HTERT RPE-1 (cell line): ENCODE results near the gene CLSTN2.

ENCODE experiments used
- in situ Hi-C: fragments of 300-500 bp; cut with MboI; formaldehyde crosslinking; loops from 4 replicates; pipeline ENCODE4 v1.14.3; 2020; ENCODE audit warnings: low sequenced_read_pairs

Gene CLSTN2

GRCh38 chr3:139940622-139941021 lies 5.6 kb downstream of the CLSTN2 start:
- in situ Hi-C loops = no loop called here

DNA sequence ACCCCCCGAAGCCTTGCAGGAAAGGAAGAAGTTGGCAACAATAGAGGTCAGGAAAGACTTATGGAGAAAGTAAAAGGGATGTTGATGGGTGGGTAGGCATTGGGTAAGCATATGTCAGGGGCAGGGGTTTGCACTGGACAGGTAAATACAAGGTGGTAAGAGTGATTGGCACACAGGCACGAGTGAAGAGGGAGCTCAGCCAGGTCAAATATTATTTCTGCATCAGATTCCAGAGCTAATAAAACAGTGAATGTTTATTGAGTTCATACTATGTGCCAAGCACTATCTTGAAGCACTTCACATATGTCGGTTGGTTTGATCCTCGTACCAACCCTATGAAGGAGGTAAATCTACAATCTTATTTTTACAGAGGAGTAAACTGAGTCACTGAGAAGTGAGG lies 6.6 kb downstream of the CLSTN2 start:
- in situ Hi-C loops = no loop called here

GRCh38 chr3:139944256-139944910 lies 9.4 kb downstream of the CLSTN2 start:
- in situ Hi-C loops = no loop called here

DNA sequence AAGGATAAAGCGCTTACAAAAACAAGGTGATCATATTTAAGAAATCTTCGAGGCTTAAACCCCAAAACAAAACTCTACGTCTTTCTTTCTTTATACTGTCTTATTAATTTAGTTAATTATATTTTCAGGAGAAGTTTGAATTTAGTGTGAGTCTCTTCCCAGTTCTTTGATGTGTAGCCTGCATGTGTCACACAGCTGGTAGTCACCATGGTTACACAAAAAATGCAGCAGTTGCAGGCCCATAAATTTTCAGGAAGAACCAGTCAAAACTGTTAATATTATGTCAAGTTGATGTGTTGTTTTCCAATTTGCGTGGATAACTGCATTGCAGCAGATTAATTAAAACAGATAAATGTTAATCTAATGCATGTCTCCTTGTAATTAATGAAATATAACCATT lies 10.4 kb downstream of the CLSTN2 start:
- in situ Hi-C loops = no loop called here

- in situ Hi-C loops = no loop called here
Observed at GRCh38 chr3:139945942-139946341, 11.0 kb downstream of the CLSTN2 start.

DNA sequence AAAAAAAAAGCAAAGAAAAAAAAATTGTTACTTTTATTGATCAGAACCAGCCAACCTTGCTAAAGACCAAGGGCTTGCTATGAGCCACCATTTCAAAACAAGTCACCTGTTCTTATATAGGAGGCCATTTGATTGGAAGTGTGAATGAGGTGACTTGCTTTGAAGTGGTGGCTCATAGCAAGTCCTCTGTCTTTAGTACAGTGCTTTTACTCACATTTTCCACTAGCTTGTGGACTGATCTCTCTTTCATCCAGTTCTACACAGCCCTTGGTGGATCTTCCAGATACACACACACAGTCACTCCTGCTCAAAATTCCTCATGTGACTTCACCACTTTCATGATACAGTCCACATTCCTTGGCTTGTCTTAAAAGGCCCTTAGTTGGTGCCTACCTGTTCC lies 13.5 kb downstream of the CLSTN2 start:
- in situ Hi-C loops = no loop called here

GRCh38 chr3:139948898-139949297 lies 13.9 kb downstream of the CLSTN2 start:
- in situ Hi-C loops = no loop called here

GRCh38 chr3:139953131-139953910 lies 18.3 kb downstream of the CLSTN2 start:
- in situ Hi-C loops = no loop called here

- in situ Hi-C loops = no loop called here
Observed at GRCh38 chr3:139954146-139954860, 19.3 kb downstream of the CLSTN2 start.

DNA sequence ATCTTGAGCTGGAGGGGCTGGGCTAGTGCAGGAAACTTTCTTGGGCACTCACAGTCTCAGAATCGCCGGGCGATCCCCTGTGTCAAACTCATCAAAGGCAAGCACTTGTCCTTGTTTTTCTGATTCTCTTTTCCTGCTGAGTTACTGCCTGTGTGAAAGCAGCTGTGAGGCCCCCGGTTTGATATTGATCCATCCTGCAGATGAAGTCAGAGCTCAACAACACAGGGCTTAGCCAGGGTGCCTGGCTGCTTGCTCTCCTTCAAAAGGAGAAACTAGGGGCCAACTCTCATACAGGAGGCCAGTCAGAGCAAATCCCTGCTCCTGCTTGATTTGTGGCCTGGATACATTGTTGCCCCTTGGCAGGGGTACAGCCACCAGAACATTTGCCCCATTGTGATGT lies 22.9 kb downstream of the CLSTN2 start:
- in situ Hi-C loops = no loop called here

DNA sequence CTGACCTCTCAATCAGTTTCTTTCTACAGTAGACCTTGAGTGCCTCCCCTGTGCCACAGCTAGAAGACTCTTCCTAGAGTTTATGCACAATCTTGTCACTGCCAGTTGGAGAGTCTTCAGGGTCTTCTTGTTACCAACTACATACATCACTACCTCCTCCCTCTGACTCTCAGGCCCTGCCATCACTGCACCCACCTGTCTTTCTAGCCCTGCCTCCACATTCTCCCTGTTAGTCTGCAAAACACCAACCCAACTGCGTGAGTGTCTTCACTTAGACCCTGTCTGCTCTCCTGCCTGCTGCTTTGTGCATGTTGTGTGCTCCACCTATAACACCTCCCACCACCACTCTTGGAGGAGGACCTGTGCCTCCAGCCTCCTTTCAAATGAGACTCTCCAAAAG lies 34.4 kb downstream of the CLSTN2 start:
- in situ Hi-C loops = no loop called here

DNA sequence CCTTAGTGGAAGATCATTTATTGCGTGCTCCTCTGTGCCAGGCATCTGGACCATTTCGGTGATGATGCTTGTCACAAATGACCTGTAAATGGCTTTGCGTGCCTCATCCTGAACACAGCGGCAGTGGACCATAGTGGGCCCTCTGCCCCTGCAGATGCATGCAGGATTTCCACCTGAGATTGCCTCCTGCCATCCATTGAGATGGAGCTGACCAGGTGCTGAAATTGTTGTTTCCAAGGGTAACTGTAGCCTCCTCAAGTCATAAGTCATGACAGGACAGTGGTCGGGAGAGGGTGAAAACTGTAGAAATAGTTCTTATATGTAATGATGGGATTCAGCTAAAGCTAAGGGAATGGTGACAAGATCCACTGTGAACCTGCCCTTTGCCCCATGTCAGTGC lies 35.5 kb downstream of the CLSTN2 start:
- in situ Hi-C loops = no loop called here

GRCh38 chr3:139974809-139975425 lies 39.9 kb downstream of the CLSTN2 start:
- in situ Hi-C loops = no loop called here

- in situ Hi-C loops = no loop called here
Observed at GRCh38 chr3:139975594-139976365, 40.8 kb downstream of the CLSTN2 start.

DNA sequence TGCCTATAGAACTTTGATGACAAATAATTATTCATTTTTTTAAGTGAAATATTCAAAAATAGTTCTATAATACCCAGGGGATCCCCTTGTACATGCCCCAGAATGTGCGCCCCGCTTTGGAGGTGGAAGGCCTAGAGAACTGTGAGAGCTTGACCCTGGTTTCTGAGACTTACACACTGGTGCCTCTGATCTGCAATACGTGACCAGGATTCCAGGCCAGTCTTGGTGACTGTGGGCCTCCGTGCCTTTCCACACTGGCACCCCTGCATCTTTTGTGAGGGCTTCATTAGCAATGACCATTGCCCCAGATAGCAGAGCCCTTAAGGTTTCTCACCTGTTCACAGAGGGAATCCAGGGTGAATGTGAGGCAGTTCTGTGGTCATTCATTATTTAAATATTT lies 44.0 kb downstream of the CLSTN2 start:
- in situ Hi-C loops = no loop called here

GRCh38 chr3:139979991-139980390 lies 45.0 kb downstream of the CLSTN2 start:
- in situ Hi-C loops = no loop called here

GRCh38 chr3:139982404-139982803 lies 47.4 kb downstream of the CLSTN2 start:
- in situ Hi-C loops = no loop called here

DNA sequence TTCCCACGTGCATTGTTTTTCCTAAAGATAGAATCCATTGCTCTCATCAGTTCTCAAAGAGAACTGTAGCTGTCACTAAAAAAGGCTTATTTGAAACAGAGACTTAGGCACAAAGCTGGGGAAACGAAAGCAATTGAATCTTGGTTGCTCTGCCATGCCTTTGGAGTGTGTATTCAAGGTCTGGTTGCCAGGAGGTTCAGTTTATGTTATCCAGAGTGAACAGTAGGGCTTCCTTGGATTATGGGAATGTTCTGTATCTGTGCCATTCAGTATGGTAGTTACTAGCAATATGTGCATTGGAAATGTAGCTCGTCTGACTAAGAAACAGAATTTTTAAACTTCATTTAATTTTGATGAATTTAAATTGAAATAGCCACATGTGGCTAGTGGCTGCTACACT lies 50.6 kb downstream of the CLSTN2 start:
- in situ Hi-C loops = no loop called here

- in situ Hi-C loops = no loop called here
Observed at GRCh38 chr3:139987908-139988307, 52.9 kb downstream of the CLSTN2 start.

DNA sequence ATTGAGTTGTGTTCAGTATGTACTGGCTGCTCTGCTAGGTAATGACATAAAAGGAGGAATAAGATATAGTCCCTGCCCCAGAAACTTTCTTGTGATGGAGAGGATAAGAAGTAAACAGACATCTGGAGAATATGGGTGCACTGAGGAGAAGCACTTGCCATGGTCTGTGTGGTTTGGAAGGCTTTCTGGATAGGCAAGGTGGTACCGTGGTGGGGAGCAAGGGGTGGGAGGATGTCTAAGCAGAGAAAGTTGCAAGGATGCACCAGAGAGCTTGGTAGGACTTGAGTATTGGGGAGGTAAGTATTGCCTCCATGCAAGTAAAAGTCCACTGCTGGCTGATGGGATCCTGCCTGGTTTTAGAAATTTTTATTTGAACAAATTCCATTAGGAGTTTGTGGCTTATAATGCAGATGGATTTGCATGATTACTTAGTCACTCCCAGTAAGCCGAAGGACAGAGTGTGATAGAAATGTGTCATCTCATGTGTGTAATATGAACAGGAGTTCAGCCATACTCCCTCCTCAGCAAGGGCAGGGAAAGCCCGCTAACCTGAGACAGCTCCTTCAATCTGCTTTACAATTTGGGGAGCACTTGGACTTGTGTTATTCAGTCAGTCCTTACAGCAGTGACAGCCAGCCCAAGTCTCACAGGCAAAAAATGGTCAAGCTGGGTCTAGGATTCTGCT lies 53.6 kb downstream of the CLSTN2 start:
- in situ Hi-C loops = no loop called here
